ENCODE results near the gene ERO1A.
A peak's percentile ranks its signal among the peaks of the same experiment; 100 is the strongest.
"Not testable (repeated sequence)": the region's sequence is repeated elsewhere in the genome, so short reads cannot be mapped to it uniquely, and the experiment has no call there.

The ERO1A gene

GRCh38 chr14:52695481-52696091 is at the start of gene ERO1A:
ERO1A (minus strand) TSS chr14:52695558; CDS start chr14:52695481, 77 bp downstream.
- DNase-seq: peak; percentile 59

GRCh38 chr14:52741865-52742264 is 46.5 kb upstream of the ERO1A start:
- DNase-seq: no peak

GRCh38 chr14:52740751-52741150 is 45.4 kb upstream of the ERO1A start:
- DNase-seq: no peak

GRCh38 chr14:52738409-52738808 is 43.1 kb upstream of the ERO1A start:
- DNase-seq: no peak

GRCh38 chr14:52735921-52736489 is 40.6 kb upstream of the ERO1A start:
- DNase-seq: no peak

- DNase-seq: no peak
Observed at GRCh38 chr14:52733824-52734223, 38.5 kb upstream of the ERO1A start.

- no peak for DNase-seq
Observed at GRCh38 chr14:52730709-52731111, 35.4 kb upstream of the ERO1A start.

GRCh38 chr14:52729925-52730708 is 34.8 kb upstream of the ERO1A start, which contains the start of gene STYX:
STYX (plus strand) TSS chr14:52730166; CDS start chr14:52730475, 309 bp downstream.
- peak; percentile 97 for DNase-seq

GRCh38 chr14:52729585-52729924 is 34.2 kb upstream of the ERO1A start:
- no peak for DNase-seq

- not testable (repeated sequence) for DNase-seq
Observed at GRCh38 chr14:52729035-52729434, 33.7 kb upstream of the ERO1A start.

GRCh38 chr14:52727509-52727908 is 32.2 kb upstream of the ERO1A start:
- DNase-seq: not testable (repeated sequence)

GRCh38 chr14:52724360-52724644 is 28.9 kb upstream of the ERO1A start:
- no peak for DNase-seq

- no peak for DNase-seq
Observed at GRCh38 chr14:52723514-52724359, 28.4 kb upstream of the ERO1A start.

GRCh38 chr14:52716155-52716554 is 20.8 kb upstream of the ERO1A start:
- no peak for DNase-seq

GRCh38 chr14:52711666-52712065 is 16.3 kb upstream of the ERO1A start:
- DNase-seq: no peak

- DNase-seq: peak; percentile 88
Observed at GRCh38 chr14:52706724-52707706, 11.7 kb upstream of the ERO1A start, which contains the start of gene PSMC6. PSMC6 (plus strand) TSS chr14:52707200; CDS start chr14:52707220, 20 bp downstream.

- DNase-seq: peak; percentile 29
Observed at GRCh38 chr14:52706286-52706685, 10.9 kb upstream of the ERO1A start.

- no peak for DNase-seq
Observed at GRCh38 chr14:52703664-52704063, 8.3 kb upstream of the ERO1A start.

- DNase-seq: no peak
Observed at GRCh38 chr14:52703225-52703624, 7.9 kb upstream of the ERO1A start.

GRCh38 chr14:52701223-52701622 is 5.9 kb upstream of the ERO1A start:
- DNase-seq: no peak

- no peak for DNase-seq
Observed at GRCh38 chr14:52700701-52701172, 5.4 kb upstream of the ERO1A start.

Data from GDM1 (cell line).